Body of pancreas (tissue), 4 donors: ENCODE measurements around the gene APLP2. TPM values are rescaled to one million over a fixed set of nuclear protein-coding genes. Genes with fewer than 3 reads are reported as not detected.
A peak's percentile ranks its signal among the peaks of the same experiment; 100 is the strongest.
"Not testable (repeated sequence)": the region's sequence is repeated elsewhere in the genome, so short reads cannot be mapped to it uniquely, and the experiment has no call there.

Source experiments
- ATAC-seq: fragments of 150-250 bp; one replicate; pipeline ENCODE4 v1.9.1; 2016
- DNase-seq, 4 donors: peaks; one replicate each; pipeline ENCODE4 v3.0.0-alpha.2; 2019
- H3K27ac ChIP-seq, 4 donors: fragments of 200-600 bp; sonication (generic); 1 replicate in 3 of 4; 2 replicates in 1 of 4; pipeline versions ENCODE4 v1.5.1 to v1.6.1; 2016 to 2019; ENCODE audit warnings: mild to moderate bottlenecking in 1 of 4, mixed read lengths in 1 of 4, moderate library complexity in 1 of 4
- H3K27me3 ChIP-seq, 2 donors: fragments of 200-600 bp; sonication (generic); one replicate each; pipeline ENCODE4 v1.6.0; 2016; ENCODE audit warnings: mild to moderate bottlenecking in 1 of 2
- H3K36me3 ChIP-seq, 2 donors: fragments of 200-600 bp; sonication (generic); replicated peaks in 1 of 2; 2 replicates each; pipeline ENCODE4 v1.5.1; 2016; ENCODE audit warnings: low read depth in 2 of 2; ENCODE audit not compliant: insufficient read depth in 1 of 2
- H3K4me1 ChIP-seq: fragments of 200-600 bp; sonication (generic); one replicate; pipeline ENCODE4 v1.6.0; 2016
- H3K4me3 ChIP-seq, 2 donors: fragments of 200-600 bp; sonication (generic); 1 replicate in 1 of 2; 2 replicates in 1 of 2; pipeline ENCODE4 v1.5.1; 2016 to 2019
- H3K9me3 ChIP-seq, 3 donors: fragments of 200-600 bp; sonication (generic); 1 replicate in 2 of 3; 2 replicates in 1 of 3; pipeline ENCODE4 v1.5.1; 2016
- CTCF ChIP-seq, 7 experiments: fragments of 450-650 bp in 4 of 7; fragments of 200-600 bp in 3 of 7; sonication (generic) in 3 of 7; IDR thresholded peaks; one replicate each; pipeline ENCODE4 v1.5.1; 2016 to 2019; ENCODE audit warnings: antibody characterized with exemption in 7 of 7
- POLR2A ChIP-seq, 3 donors: fragments of 450-650 bp; IDR thresholded peaks; one replicate each; pipeline ENCODE4 v1.6.1; 2016; ENCODE audit warnings: antibody characterized with exemption in 3 of 3, mild to moderate bottlenecking in 2 of 3
- WGBS, 2 donors: methylation state at CpG; one replicate each; pipeline ENCODE4 v1.1.5; 2017; 5-methylcytosine and 5-hydroxymethylcytosine counted together
- intact Hi-C: fragments of 100-400 bp; cut with DNase I; formaldehyde crosslinking; loops from one replicate; pipeline ENCODE4 v1.15.1; 2023
- total RNA-seq, 2 donors: library from RNA; depleted of rRNA; stranded (reverse); fragments of >200 nt; gene quantifications; one replicate each; pipeline ENCODE4 v1.1.0, GENCODE V29; 2016

The APLP2 gene
- total RNA-seq, 2 donors from 2014 or later: 157 to 177 TPM

- Histone ChIP-seq H3K4me3 (no peak overlapping the region), H3K4me1 (peaks cover 56% of the 10 kb centered on the region), H3K9me3 (no peaks in the 10 kb centered on the region), H3K27me3 (no peaks in the 10 kb centered on the region), H3K27ac (peak overlapping the region in 1 of 4 donors; percentile 33), H3K36me3 (no peaks in the 10 kb centered on the region)
- WGBS, 2 donors: 68 to 76% methylated on average over 2 to 4 of the region's 4 CpGs
- intact Hi-C loops: no loop called here
- TF ChIP-seq CTCF (IDR thresholded peaks at IDR 0.05): no peak
- no peak for TF ChIP-seq POLR2A (IDR thresholded peaks at IDR 0.05)
- ATAC-seq (no peak), DNase-seq (peak in 1 of 4 donors; percentile 59)
These were observed 96.7 kb downstream of the APLP2 start for GRCh38 chr11:130166457-130166784.

GRCh38 chr11:130167146-130167545 lies 97.5 kb downstream of the APLP2 start:
- Histone ChIP-seq H3K27me3 (no peaks in the 10 kb centered on the region), H3K9me3 (no peaks in the 10 kb centered on the region), H3K36me3 (no peaks in the 10 kb centered on the region), H3K4me1 (peaks cover 49% of the 10 kb centered on the region), H3K27ac (peak overlapping the region in 1 of 4 donors; percentile 33), H3K4me3 (no peak overlapping the region)
- 97 to 100% methylated on average over 3 of the region's 3 CpGs for WGBS, 2 donors
- TF ChIP-seq POLR2A (IDR thresholded peaks at IDR 0.05): no peak
- TF ChIP-seq CTCF (IDR thresholded peaks at IDR 0.05): no peak
- no peak for DNase-seq
- intact Hi-C loops: no loop called here
- ATAC-seq: no peak

- intact Hi-C loops: no loop called here
- WGBS, 2 donors: 82 to 86% methylated on average over 7 of the region's 7 CpGs
- Histone ChIP-seq H3K9me3 (no peaks in the 10 kb centered on the region), H3K4me1 (peaks cover 39% of the 10 kb centered on the region), H3K27me3 (no peaks in the 10 kb centered on the region), H3K27ac (no peak overlapping the region), H3K36me3 (no peaks in the 10 kb centered on the region), H3K4me3 (no peak overlapping the region)
- no peak for DNase-seq
- TF ChIP-seq CTCF (IDR thresholded peaks at IDR 0.05) (no peak), POLR2A (IDR thresholded peaks at IDR 0.05) (no peak)
- ATAC-seq: no peak
These were observed 98.4 kb downstream of the APLP2 start for GRCh38 chr11:130168105-130168504.

- Histone ChIP-seq H3K27me3 (no peaks in the 10 kb centered on the region), H3K9me3 (no peaks in the 10 kb centered on the region), H3K27ac (no peak overlapping the region), H3K4me3 (no peak overlapping the region), H3K36me3 (no peaks in the 10 kb centered on the region), H3K4me1 (peaks cover 26% of the 10 kb centered on the region)
- DNase-seq: no peak
- 79 to 82% methylated on average over 6 to 8 of the region's 8 CpGs for WGBS, 2 donors
- intact Hi-C loops: no loop called here
- no peak for ATAC-seq
- TF ChIP-seq CTCF (IDR thresholded peaks at IDR 0.05): no peak
- TF ChIP-seq POLR2A (IDR thresholded peaks at IDR 0.05): no peak
These were observed 100.7 kb downstream of the APLP2 start for GRCh38 chr11:130170345-130170744.

GRCh38 chr11:130171534-130171933 lies 101.8 kb downstream of the APLP2 start:
- Histone ChIP-seq H3K9me3 (no peaks in the 10 kb centered on the region), H3K27ac (no peak overlapping the region), H3K4me3 (no peak overlapping the region), H3K4me1 (peaks cover 16% of the 10 kb centered on the region), H3K36me3 (no peaks in the 10 kb centered on the region), H3K27me3 (no peaks in the 10 kb centered on the region)
- 28 to 35% methylated on average over 5 of the region's 5 CpGs for WGBS, 2 donors
- DNase-seq: no peak
- intact Hi-C loops: no loop called here
- ATAC-seq: no peak
- no peak for TF ChIP-seq CTCF (IDR thresholded peaks at IDR 0.05)
- no peak for TF ChIP-seq POLR2A (IDR thresholded peaks at IDR 0.05)

- H3K27ac ChIP-seq, H3K9me3 ChIP-seq, intact Hi-C loops, H3K36me3 ChIP-seq, DNase-seq, ATAC-seq, H3K27me3 ChIP-seq, H3K4me3 ChIP-seq: not testable (repeated sequence)
- whole genome bisulfite sequencing, 2 donors: 83 to 94% methylated on average over 3 of the region's 3 CpGs
- H3K4me1 ChIP-seq: peaks cover 18% of the 10 kb centered on the region
These were observed 102.3 kb downstream of the APLP2 start for GRCh38 chr11:130172001-130172400.
